Measurements from ENCODE around the gene HIVEP2.

DNA sequence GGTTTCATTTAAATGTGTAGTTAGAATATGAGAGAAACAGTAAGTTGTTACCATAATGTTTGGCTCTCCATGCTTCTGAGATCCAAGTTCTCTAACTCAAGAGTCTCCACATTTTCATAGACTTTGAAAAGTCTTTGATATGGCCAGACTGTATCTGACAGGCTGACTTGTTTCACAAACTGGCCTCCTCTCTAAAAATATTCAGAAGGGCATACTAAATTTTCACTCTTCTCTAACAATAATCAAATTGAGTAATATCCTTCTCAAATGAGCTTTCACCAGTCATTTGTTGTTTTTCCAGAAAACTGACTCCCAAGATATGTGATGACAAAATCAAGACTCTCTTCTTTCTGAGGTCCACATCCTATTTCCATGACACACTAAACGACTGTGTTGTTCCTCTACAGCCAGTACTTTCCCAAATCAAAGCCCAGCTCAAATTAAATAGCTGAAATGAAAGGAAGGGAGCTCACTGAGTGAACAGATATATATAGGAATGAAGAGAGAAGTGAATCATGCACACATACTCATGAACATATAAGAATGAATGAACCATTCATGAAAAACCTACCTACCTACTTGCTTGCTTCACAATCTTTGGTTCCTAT lies 15.1 kb downstream of the HIVEP2 start:
- TF ChIP-seq, protein P1, sequence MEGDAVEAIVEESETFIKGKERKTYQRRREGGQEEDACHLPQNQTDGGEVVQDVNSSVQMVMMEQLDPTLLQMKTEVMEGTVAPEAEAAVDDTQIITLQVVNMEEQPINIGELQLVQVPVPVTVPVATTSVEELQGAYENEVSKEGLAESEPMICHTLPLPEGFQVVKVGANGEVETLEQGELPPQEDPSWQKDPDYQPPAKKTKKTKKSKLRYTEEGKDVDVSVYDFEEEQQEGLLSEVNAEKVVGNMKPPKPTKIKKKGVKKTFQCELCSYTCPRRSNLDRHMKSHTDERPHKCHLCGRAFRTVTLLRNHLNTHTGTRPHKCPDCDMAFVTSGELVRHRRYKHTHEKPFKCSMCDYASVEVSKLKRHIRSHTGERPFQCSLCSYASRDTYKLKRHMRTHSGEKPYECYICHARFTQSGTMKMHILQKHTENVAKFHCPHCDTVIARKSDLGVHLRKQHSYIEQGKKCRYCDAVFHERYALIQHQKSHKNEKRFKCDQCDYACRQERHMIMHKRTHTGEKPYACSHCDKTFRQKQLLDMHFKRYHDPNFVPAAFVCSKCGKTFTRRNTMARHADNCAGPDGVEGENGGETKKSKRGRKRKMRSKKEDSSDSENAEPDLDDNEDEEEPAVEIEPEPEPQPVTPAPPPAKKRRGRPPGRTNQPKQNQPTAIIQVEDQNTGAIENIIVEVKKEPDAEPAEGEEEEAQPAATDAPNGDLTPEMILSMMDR (IDR thresholded peaks at IDR 0.05): no peak
- TF ChIP-seq EZH2 (IDR thresholded peaks at IDR 0.05; ENCODE audit: borderline replicate concordance, insufficient read depth, low read depth, low read length, poor library complexity, severe bottlenecking): no peak
